ENCODE results near the gene CHORDC1. TPM values are rescaled to one million over a fixed set of nuclear protein-coding genes. Genes with fewer than 3 reads are reported as not detected.

CHORDC1 gene
- total RNA-seq, 4 donors from 2014 or later = 38.1 to 94.7 (median 45.1) TPM

DNA sequence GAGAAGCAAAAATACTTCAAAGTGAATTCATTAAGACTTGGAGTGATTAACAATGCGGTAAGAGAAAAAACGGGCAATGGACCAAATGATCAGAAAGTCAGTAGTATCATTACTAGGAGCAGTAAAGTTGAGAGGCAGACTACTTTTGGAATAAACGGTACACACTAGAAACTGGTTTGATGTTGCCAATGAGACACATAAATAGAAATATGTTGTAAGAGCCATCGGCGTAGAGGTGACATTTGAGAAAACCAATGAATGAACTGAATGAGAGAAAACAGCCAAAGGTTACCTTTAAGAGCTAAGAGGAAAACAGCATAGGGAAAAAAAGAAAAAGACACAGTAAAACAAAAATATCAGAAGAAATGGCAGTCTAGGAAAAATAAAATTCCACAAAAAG is 6.2 kb downstream of the CHORDC1 start:
- TF ChIP-seq, protein P1, sequence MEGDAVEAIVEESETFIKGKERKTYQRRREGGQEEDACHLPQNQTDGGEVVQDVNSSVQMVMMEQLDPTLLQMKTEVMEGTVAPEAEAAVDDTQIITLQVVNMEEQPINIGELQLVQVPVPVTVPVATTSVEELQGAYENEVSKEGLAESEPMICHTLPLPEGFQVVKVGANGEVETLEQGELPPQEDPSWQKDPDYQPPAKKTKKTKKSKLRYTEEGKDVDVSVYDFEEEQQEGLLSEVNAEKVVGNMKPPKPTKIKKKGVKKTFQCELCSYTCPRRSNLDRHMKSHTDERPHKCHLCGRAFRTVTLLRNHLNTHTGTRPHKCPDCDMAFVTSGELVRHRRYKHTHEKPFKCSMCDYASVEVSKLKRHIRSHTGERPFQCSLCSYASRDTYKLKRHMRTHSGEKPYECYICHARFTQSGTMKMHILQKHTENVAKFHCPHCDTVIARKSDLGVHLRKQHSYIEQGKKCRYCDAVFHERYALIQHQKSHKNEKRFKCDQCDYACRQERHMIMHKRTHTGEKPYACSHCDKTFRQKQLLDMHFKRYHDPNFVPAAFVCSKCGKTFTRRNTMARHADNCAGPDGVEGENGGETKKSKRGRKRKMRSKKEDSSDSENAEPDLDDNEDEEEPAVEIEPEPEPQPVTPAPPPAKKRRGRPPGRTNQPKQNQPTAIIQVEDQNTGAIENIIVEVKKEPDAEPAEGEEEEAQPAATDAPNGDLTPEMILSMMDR (IDR thresholded peaks at IDR 0.05; ENCODE audit: low read depth) = no peak

DNA sequence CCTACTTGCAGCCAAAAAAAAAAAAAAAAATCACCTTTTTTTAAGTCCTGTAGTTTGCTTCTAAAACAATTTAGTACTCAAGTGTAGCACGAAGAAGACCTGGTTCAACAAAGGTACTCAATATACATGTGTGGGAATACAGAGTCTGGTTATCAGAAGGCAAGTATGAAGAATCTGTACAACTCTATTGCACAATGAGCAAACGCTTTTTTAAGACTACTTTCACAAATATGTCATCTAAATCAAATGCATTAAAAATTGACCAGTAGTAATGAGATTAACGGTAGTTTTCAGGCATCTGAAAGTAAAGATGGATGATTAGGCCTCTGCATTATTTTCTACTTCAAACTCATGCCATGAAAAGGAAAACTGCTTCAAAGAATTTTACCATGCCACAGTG is 9.5 kb downstream of the CHORDC1 start:
- TF ChIP-seq, protein P1 (IDR thresholded peaks at IDR 0.05; ENCODE audit: low read depth) = no peak

DNA sequence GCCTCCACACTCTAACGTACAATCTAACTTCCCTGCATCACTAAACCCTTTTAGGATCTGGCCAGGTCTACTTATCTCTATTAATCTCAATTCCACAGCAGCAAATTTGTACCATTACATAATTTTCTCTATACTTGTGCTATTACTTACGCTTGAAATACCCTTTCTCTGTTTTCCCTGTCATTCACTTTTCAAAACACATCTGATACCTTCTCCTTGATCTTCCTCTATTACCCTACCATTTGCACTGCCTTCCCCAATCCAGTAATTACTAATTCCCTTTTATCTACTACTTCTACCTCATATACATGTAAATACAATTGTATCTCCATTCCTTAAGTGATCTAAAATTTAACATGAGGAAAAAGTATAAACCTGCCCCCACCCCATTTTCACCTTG is 14.0 kb downstream of the CHORDC1 start:
- TF ChIP-seq, protein P1 (IDR thresholded peaks at IDR 0.05; ENCODE audit: low read depth) = no peak

DNA sequence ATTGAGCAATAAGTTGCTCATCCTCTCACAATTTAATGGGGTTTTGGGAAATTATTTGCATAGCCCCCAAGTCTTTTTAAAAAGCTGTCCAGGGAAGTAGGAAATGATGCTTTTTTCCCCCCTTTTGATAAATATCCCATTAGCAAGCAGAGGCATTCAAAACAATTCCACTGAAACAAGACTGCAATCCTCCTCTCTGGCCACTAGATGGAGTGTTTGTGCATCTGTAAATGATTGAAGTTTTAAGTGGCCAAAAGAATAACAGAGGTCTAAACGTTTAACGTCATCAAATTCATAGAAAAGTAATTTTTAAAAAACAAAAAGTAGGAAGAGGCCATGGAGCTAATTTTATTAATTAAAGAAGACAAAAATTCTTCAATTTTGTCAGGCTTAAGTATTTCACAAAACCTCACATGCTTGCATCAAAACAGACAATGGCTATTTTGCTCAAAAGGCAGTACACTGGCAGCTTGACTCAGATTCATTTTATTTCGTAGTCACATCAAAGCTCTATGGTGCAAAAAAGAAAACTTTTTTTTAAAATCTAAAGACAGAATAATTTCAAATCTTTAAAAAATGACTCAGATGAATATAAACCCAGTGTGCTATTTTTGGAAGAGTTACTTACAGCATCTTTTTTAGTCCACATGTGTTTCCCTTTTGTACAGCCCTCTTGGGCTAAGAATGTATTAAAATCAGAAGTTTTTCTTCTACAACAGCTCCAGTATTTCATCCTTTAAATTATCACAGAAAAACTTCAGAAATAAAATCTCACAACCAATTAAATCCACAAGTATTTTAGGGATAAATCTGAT is 17.8 kb downstream of the CHORDC1 start:
- TF ChIP-seq, protein P1 (IDR thresholded peaks at IDR 0.05; ENCODE audit: low read depth) = no peak

DNA sequence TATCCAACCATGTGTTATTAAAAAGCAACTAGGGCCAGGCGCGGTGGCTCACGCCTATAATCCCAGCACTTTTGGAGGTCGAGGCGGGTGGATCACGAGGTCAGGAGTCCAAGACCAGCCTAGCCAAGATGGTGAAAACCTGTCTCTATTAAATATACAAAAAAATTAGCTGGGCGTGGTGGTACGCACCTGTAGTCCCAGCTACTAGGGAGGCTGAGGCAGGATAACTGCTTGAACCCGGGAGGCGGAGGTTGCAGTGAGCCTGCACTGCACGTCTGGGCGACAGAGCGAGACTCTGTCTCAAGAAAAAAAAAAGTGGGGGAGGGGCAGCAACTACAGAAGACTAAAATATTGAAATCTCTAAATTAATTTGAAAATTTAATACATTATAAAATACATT is 18.4 kb downstream of the CHORDC1 start:
- TF ChIP-seq, protein P1 (IDR thresholded peaks at IDR 0.05; ENCODE audit: low read depth) = no peak

DNA sequence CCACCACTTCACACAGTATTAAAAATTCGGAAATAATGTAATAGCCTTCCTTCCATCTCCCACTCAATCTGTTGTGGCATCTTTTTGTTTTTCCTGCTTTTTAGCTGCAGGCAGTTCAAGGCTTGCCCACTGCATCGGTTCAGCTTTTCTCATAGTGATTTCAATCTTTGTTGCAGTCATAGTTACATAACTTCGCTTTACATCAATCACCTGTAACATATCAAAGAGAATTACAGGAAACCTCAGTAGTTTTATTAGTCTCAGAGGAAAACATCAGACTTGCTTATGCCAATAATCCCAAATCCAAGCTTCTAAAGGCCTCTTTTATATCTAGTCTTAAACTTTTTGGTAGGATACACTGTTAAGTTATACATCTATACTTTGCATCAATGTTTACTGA is 20.5 kb downstream of the CHORDC1 start:
- TF ChIP-seq, protein P1 (IDR thresholded peaks at IDR 0.05; ENCODE audit: low read depth) = no peak

DNA sequence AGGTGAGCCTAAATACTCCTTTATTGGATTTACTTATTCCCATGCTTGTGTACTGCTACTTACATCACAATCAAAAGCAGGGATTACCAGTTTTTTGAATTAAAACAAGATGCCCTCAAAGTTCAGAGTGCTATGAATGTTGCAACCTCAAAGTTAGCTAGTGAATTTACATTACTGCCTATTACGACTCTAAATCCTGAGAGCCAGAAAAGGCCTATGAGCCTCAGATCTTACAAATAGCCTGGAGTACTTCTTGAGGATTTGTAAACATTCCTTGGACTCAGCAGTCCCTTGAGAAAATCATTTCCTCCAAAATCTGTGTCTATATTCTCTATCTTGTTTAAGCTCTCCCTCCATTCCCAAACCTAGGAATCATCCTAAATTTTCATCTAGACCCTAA is 25.5 kb downstream of the CHORDC1 start:
- TF ChIP-seq, protein P1 (IDR thresholded peaks at IDR 0.05; ENCODE audit: low read depth) = no peak
